ENCODE data around the gene FFAR4.

GRCh38 chr10:93570383-93570782, 3.9 kb downstream of the FFAR4 start:
- no peak for TF ChIP-seq FOXM1 (IDR thresholded peaks at IDR 0.05; ENCODE audit: borderline replicate concordance)
- TF ChIP-seq NFRKB (IDR thresholded peaks at IDR 0.05): no peak
- no peak for TF ChIP-seq ZNF384 (IDR thresholded peaks at IDR 0.05)
- TF ChIP-seq FOXA1 (IDR thresholded peaks at IDR 0.05): no peak
- no peak for TF ChIP-seq ELF4 (IDR thresholded peaks at IDR 0.05)
- no peak for TF ChIP-seq TARDBP (IDR thresholded peaks at IDR 0.05)
- TF ChIP-seq CTBP1 (IDR thresholded peaks at IDR 0.05; ENCODE audit: borderline replicate concordance): no peak
